Right lobe of liver (tissue), 6 donors: ENCODE data around the gene GTF2H2. TPM values are rescaled to one million over a fixed set of nuclear protein-coding genes. Genes with fewer than 3 reads are reported as not detected.
"Not testable (repeated sequence)": the region's sequence is repeated elsewhere in the genome, so short reads cannot be mapped to it uniquely, and the experiment has no call there.

Source experiments
- ATAC-seq, 4 donors: fragments of 200-7000 bp; cut with Tn5 transposase; one replicate each; pipeline ENCODE4 v1.9.1; 2020; ENCODE audit warnings: mild to moderate bottlenecking in 4 of 4, moderate library complexity in 4 of 4
- DNase-seq, 3 donors: peaks; one replicate each; pipeline ENCODE4 v3.0.0-alpha.2; 2020
- H3K27ac ChIP-seq, 3 donors: fragments of 200-600 bp; one replicate each; pipeline ENCODE4 v1.8.0; 2022
- H3K27me3 ChIP-seq, 2 donors: fragments of 200-600 bp; one replicate each; pipeline ENCODE4 v1.8.0; 2022
- H3K36me3 ChIP-seq, 4 donors: fragments of 200-600 bp; sonication (generic) in 1 of 4; one replicate each; pipeline versions ENCODE4 v1.5.1 to v1.8.0; 2017 to 2022; ENCODE audit warnings: control low read depth in 1 of 4
- H3K4me1 ChIP-seq, 4 donors: fragments of 200-600 bp; sonication (generic) in 1 of 4; one replicate each; pipeline versions ENCODE4 v1.5.1 to v1.8.0; 2017 to 2022; ENCODE audit warnings: control low read depth in 1 of 4
- H3K4me3 ChIP-seq, 3 donors: fragments of 200-600 bp; one replicate each; pipeline ENCODE4 v1.8.0; 2022
- H3K9me3 ChIP-seq, 4 donors: fragments of 200-600 bp; sonication (generic) in 1 of 4; one replicate each; pipeline versions ENCODE4 v1.5.1 to v1.8.0; 2017 to 2022; ENCODE audit warnings: control low read depth in 1 of 4
- POLR2A ChIP-seq: fragments of 450-650 bp; IDR thresholded peaks from one replicate; pipeline ENCODE4 v1.6.1; 2017; ENCODE audit warnings: antibody characterized with exemption, mild to moderate bottlenecking
- WGBS: methylation state at CpG from one replicate; pipeline ENCODE4 v1.1.6; 2018; ENCODE audit warnings: low coverage, low lambda C conversion rate; ENCODE audit not compliant: insufficient coverage; ENCODE audit errors: missing lambda C conversion rate; 5-methylcytosine and 5-hydroxymethylcytosine counted together
- intact Hi-C, 2 donors: fragments of 100-400 bp; cut with DNase I; formaldehyde crosslinking; loops; one replicate each; pipeline versions ENCODE4 v1.11.2 to v1.14.1; 2022
- total RNA-seq, 6 experiments: library from RNA; depleted of rRNA in 2 of 6; stranded (reverse); fragments of >200 nt in 2 of 6; fragmentation: NEBNext Ultra II Directional in 3 of 6; extraction: Animal tissue kit (Norgen Biotek cat#: 25700) in 3 of 6; gene quantifications; one replicate each; pipeline versions ENCODE4 v1.1.0 to v1.2.4, GENCODE V29; 2016 to 2023
- TF ChIP-seq, protein P1 (sequence below), 4 donors: fragments of 200-600 bp in 3 of 4; fragments of 450-650 bp in 1 of 4; IDR thresholded peaks; one replicate each; pipeline versions ENCODE4 v1.5.1 to v1.8.0; 2016 to 2022; ENCODE audit warnings: antibody characterized with exemption in 4 of 4, mild to moderate bottlenecking in 2 of 4
- donor health status: DM: no; HTN: yes; CAD: no.
- donor health status: DM: no; HTN: no; CAD: no.
- donor health status: DM: no; HTN: no; CAD: no.
- donor health status: DM: no; HTN: yes; CAD: no.
- donor health status: DM: no; HTN: yes; CAD: no.

GTF2H2 gene
- total RNA-seq, 6 experiments from 2014 or later, result 5.9 to 14.9 (median 9.1) TPM

DNA sequence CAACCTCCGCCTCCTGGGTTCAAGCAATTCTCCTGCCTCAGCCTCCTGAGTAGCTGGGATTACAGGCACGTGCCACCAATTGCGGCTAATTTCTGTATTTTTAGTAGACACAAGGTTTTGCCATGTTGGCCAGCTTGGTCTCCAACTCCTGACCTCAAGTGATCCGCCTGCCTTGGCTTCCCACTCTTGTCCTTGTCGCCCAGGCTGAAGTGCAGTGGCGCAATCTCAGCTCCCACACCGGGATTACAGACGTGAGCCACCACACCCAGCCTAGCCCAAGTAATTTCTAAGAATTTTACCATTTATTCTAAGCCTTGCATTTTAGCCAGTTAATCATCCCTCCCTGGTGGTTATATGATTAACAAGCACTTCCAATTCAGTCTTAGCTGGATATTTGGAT lies 53.3 kb downstream of the GTF2H2 start:
- no peaks in the 10 kb centered on the region for H3K9me3 ChIP-seq
- no peak overlapping the region for H3K27ac ChIP-seq
- no peak for ATAC-seq
- H3K27me3 ChIP-seq, result no peaks in the 10 kb centered on the region
- H3K36me3 ChIP-seq, result no peaks in the 10 kb centered on the region
- TF ChIP-seq, protein P1, sequence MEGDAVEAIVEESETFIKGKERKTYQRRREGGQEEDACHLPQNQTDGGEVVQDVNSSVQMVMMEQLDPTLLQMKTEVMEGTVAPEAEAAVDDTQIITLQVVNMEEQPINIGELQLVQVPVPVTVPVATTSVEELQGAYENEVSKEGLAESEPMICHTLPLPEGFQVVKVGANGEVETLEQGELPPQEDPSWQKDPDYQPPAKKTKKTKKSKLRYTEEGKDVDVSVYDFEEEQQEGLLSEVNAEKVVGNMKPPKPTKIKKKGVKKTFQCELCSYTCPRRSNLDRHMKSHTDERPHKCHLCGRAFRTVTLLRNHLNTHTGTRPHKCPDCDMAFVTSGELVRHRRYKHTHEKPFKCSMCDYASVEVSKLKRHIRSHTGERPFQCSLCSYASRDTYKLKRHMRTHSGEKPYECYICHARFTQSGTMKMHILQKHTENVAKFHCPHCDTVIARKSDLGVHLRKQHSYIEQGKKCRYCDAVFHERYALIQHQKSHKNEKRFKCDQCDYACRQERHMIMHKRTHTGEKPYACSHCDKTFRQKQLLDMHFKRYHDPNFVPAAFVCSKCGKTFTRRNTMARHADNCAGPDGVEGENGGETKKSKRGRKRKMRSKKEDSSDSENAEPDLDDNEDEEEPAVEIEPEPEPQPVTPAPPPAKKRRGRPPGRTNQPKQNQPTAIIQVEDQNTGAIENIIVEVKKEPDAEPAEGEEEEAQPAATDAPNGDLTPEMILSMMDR (IDR thresholded peaks at IDR 0.05), result no peak
- TF ChIP-seq POLR2A, result no peak
- intact Hi-C loops, result no loop called here
- DNase-seq, result no peak
- no peaks in the 10 kb centered on the region for H3K4me1 ChIP-seq
- no peak overlapping the region for H3K4me3 ChIP-seq
- 62% methylated on average over 6 of the region's 8 CpGs for WGBS

DNA sequence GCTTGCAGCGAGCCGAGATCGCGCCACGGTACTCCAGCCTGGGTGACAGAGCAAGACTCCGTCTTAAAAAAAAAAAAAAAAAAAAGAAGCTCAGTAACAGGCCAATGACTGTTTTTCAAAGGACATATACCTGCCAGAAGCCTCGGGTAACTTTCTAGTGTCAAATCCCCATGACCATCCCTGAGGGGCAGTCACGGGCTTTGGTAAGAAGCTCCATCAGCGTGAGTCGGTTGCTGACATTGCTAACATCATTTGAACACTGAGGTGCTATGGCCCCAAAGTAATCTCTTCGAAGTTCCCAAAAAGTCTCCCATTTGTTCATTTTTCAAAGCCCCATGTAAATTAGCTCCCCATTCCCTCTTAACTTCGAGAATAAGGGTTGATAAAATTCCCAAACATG lies 53.9 kb downstream of the GTF2H2 start:
- H3K36me3 ChIP-seq, result no peaks in the 10 kb centered on the region
- intact Hi-C loops, result no loop called here
- H3K9me3 ChIP-seq, result no peaks in the 10 kb centered on the region
- H3K4me1 ChIP-seq, result no peaks in the 10 kb centered on the region
- WGBS, result 77% methylated on average over 9 of the region's 12 CpGs
- ATAC-seq, result no peak
- DNase-seq, result no peak
- TF ChIP-seq, protein P1 (IDR thresholded peaks at IDR 0.05), result no peak
- TF ChIP-seq POLR2A, result no peak
- H3K4me3 ChIP-seq, result no peak overlapping the region
- H3K27me3 ChIP-seq, result no peaks in the 10 kb centered on the region
- H3K27ac ChIP-seq, result no peak overlapping the region

DNA sequence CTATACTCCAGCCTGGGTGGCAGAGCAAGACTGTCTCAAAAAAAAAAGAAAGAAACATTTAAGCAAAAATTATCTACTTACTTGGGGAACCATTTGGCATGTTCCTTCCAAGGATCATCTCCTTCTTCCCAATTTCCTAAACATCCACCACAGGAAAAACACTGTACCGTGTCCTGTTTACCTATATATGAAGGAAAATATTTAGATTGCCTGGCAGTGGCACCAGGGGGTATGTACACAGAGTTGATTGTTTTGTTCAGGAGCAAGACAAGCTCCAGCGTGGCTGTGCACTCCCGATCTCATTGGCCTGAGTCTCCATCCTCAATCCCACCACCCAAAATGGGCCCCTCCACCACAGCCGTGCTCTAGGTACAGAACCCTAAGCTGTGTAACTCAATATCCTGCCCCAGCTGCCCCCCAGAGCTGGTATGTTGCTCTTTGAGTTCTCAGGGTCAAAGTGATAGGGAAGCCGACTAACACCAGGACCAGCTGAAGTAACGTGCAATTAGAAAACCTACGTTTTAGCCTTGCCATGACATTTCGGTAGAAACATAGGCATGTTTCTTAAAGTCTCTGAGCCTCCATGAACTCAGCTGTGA lies 56.2 kb downstream of the GTF2H2 start:
- no peaks in the 10 kb centered on the region for H3K36me3 ChIP-seq
- no peaks in the 10 kb centered on the region for H3K27me3 ChIP-seq
- ATAC-seq (no peak), DNase-seq (no peak)
- intact Hi-C loops, result no loop called here
- H3K27ac ChIP-seq, result no peak overlapping the region
- H3K4me1 ChIP-seq, result no peaks in the 10 kb centered on the region
- 43% methylated on average over 8 of the region's 8 CpGs for whole genome bisulfite sequencing
- no peaks in the 10 kb centered on the region for H3K9me3 ChIP-seq
- H3K4me3 ChIP-seq, result no peak overlapping the region
- TF ChIP-seq POLR2A, result no peak
- TF ChIP-seq, protein P1 (IDR thresholded peaks at IDR 0.05), result no peak

DNA sequence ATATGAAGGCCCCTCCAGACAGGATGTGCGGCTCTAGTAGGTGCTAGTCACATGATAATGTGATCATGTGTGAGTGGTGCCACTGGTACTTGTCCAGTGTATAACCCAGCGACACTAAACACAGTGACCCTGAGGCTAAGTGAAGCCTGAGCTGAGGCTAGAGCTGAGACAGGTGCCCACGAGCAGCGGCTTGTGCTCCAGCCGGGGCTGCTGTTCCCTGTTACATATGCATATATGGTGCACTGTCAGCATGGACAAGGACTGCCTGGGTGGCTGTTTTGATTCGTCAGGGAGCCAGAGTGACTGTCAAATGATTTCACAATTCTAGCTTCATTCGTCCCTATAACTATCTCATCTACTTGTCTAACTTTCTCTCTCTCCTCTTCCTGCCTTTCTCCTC lies 60.5 kb downstream of the GTF2H2 start:
- H3K36me3 ChIP-seq, H3K4me3 ChIP-seq, intact Hi-C loops, H3K27ac ChIP-seq, H3K4me1 ChIP-seq, H3K9me3 ChIP-seq, H3K27me3 ChIP-seq, DNase-seq: not testable (repeated sequence)
- no CpG with 5 or more reads among the region's 7 CpGs for WGBS
- ATAC-seq, result peak in 1 of 4 donors; percentile 25

Other genes with a start within 250 kb of the GTF2H2 start
- gene SERF1A, start 167.0 kb downstream of the GTF2H2 start, total RNA-seq, result 1 to 10 TPM in 3 of 6 experiments, under 1 TPM in 3; 0.37 to 2.6 (median 1.2) TPM
- gene SMN1, start 142.6 kb downstream of the GTF2H2 start, total RNA-seq, result 10 to 100 TPM in 5 of 6 experiments, 1 to 10 TPM in 1; 9.6 to 27.3 (median 14.0) TPM
- 10 to 100 TPM in 2 of 6 experiments, 1 to 10 TPM in 4; 5.8 to 15.2 (median 7.8) TPM for gene NAIP, start 42.3 kb downstream of the GTF2H2 start, total RNA-seq